IMR-90 (cell line): ENCODE measurements around the gene IFFO2.

Source experiments
- BHLHE40 ChIP-seq: fragments of 150-350 bp; IDR thresholded peaks from 2 replicates; pipeline ENCODE4 v1.6.1; 2016; ENCODE audit warnings: mild to moderate bottlenecking, low read depth, low read length
- CEBPB ChIP-seq: IDR thresholded peaks from 2 replicates; pipeline ENCODE4 v1.6.1; 2012; ENCODE audit warnings: low read depth, low read length, improper control_type of control experiment
- CTCF ChIP-seq: conservative IDR thresholded peaks from 2 replicates; pipeline ENCODE4 v1.5.1; 2012; ENCODE audit warnings: mild to moderate bottlenecking, low read depth, low read length, improper control_type of control experiment
- FOS ChIP-seq: fragments of 150-350 bp; IDR thresholded peaks from 2 replicates; pipeline ENCODE4 v1.6.1; 2016; ENCODE audit warnings: low read depth, low read length
- MXI1 ChIP-seq: IDR thresholded peaks from 2 replicates; pipeline ENCODE4 v1.6.1; 2012; ENCODE audit warnings: low read depth, mild to moderate bottlenecking, low read length, moderate library complexity, borderline replicate concordance
- POLR2A ChIP-seq: IDR thresholded peaks from 2 replicates; pipeline ENCODE4 v1.6.1; 2012; ENCODE audit warnings: mild to moderate bottlenecking, low read depth, low read length
- RCOR1 ChIP-seq: IDR thresholded peaks from 2 replicates; pipeline ENCODE4 v1.6.1; 2012; ENCODE audit warnings: mild to moderate bottlenecking, low read length, improper control_type of control experiment; ENCODE audit not compliant: insufficient replicate concordance
- RFX5 ChIP-seq: IDR thresholded peaks from 2 replicates; pipeline ENCODE4 v1.8.0; 2012; ENCODE audit warnings: low read depth, mild to moderate bottlenecking, low read length, moderate library complexity

DNA sequence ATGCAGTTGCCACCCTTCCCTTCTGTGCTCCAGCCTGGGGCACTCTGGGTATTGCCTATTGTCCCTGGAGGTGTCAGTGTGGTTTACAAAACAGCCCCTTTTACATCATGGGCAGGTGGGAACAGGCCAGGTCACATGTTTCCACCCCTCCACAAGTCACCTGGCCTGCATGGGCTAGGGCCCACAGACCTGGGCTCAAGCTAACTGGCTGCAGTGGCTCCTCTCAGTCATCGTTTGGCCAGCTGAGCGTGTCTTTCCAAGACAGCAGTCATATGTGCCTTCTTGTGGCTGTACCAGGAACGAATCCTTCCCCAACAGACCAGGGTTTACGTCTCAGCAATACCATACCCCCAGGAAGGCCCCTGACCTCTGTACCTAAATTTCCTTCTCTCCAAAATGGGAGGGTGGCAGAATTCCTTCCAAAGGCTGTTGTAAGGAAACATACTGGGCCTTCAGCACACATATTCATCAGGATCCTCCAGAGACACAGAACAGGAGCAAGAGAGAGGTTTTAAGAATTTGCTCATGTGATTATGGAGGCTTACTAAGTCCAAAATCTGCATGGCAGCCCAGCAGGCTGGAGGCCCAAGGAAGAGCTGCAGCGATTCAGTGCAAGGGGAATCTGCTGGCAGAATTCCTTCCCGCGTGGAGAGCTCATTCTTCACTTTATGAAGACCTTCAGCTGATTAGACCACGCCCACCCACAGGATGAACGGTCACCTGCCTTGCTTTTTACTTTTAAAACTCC lies 86.5 kb downstream of the IFFO2 start:
- no peak for TF ChIP-seq POLR2A
- TF ChIP-seq CEBPB: no peak
- TF ChIP-seq CTCF: no peak
- no peak for TF ChIP-seq BHLHE40
- no peak for TF ChIP-seq RCOR1
- no peak for TF ChIP-seq MXI1
- no peak for TF ChIP-seq RFX5
- TF ChIP-seq FOS: no peak
